ENCODE measurements around the gene PTAFR.
A peak's percentile ranks its signal among the peaks of the same experiment; 100 is the strongest.

The PTAFR gene, protein sequence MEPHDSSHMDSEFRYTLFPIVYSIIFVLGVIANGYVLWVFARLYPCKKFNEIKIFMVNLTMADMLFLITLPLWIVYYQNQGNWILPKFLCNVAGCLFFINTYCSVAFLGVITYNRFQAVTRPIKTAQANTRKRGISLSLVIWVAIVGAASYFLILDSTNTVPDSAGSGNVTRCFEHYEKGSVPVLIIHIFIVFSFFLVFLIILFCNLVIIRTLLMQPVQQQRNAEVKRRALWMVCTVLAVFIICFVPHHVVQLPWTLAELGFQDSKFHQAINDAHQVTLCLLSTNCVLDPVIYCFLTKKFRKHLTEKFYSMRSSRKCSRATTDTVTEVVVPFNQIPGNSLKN

DNA sequence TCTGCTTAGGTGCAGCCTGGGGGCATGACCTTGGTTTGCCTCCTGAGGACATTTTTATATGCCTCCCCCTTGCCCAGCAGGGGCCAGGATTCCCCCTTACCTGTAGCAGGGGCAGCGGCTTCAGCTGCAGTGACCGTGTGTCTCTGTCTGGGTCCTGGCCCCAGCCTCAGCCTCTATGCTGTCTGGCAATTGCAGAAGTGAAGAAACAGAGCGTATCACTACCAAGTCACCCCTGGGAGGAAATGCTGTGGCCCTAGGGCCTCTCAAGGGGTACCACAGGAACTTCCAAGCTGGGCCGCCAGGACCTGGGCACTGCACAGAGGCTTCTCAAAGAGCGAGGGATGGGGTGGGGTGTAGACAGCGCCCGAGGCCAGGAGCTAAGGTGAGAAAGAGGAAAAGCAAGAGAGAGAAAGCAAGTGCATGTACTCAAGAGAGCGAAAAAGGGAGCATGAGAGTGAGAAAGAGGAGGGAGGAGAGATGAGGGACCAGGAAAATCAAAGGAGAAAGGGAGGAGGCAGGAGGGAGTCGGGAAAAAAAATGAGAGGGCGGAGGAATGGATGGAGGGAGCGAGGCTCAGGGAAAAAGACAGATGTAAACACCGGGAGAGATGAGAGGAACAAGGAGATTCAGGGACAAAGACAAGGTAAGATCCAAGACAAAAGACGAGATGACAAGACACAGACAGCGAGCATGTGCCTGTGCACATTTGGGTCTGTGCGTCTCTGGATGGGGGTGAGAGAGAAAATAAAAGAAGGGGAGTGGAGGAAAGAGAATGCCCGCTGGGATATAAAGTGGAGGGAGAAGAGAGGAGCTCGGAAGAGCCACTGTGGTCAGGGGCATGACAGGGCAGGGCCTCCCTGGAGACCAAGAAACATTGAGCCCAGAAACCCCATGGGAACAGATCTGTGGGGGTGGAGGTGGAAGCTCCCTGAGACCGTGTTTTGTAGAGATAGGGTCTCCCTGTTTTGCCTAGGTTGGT, at the start of gene PTAFR:
TSS of gene PTAFR (minus strand) at position 199 of the 979 bp plus-strand sequence. CDS start 25,669 bp downstream, outside the sequence.
- peak; percentile 69 for DNase-seq

DNA sequence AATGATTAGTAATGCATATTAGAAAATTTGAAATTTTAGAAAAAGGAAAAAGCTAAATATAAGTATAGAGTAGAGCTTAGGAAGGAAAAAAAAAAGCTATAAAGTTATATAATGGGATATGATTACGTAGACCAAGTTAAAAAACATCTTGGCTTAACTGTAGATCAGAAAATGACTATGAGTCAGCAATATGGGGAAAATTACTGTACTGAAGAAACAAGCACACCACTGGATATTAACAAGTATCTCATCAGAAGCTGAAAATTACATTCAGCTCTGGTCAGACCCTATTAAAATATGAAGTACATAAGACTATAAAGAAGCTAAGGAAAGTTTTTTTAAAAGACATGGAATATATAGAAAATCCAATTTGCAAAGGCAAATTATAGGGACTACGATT, 36.8 kb upstream of the PTAFR start:
- DNase-seq: peak; percentile 30

DNA sequence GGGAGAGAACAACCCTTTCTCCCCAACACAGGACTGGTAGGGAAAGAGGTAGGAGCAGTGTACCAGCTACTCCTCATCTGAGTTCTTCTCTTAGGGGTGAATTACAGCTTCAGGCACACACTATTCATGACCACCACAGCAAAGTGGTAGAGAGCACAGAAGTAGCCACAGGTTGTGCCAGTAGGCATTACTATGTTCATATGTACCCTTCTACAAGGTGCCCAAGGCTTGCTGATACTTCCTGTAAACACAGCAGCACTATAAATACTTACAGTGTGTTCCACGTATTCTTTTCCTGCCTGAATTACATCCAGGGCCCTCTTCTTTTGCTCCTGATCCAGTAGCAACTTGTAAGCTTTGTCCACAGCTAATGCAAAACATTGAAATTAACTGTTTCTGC, 33.2 kb upstream of the PTAFR start:
- DNase-seq: no peak

DNA sequence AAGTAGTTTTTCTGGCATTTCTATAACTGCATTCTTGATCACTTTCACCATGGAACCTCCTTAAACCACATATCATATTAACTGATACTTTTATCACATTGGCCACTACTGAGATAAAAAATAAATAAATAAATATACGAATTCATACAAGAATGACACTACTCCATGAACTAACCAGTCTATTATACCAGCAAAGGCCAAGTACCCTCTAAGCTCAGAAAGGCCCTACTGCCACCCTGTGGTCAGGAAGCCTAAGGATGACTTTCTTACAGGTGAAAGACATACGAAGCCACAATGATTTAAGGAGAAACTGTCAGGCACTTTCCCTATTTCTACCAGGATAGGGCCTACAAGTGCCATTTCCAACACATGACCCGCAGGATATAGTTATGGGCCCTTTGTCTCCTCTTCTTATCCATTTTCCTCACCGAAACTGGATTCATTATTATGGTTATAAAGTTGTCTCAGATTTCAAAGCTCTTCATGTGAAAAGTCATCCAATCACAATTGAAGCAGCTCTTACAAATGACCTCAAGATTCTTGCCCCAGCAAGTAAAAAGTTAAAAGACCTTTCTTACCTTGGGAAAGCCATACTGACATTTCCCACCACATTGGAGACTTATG, 32.4 kb upstream of the PTAFR start:
- peak; percentile 86 for DNase-seq

DNA sequence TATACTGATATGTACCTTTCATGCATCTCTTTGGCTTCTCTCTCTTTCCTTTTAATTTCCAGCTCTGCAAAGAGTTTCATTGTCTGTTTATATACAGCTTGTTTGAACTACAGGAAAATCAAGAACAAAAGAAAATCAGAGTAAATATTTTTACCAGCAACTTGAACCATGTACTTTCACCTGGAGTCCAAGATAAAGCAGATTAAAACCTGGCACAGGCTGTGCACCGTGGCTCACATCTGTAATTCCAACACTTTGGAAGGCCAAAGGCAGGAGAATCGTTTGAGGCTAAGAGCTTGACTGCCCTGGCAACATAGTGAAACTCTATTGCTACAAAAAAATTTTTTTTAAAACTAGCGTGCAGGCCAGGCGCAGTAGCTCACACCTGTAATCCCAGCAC, 28.8 kb upstream of the PTAFR start:
- no peak for DNase-seq

- DNase-seq: no peak
Observed at GRCh38 chr1:28200234-28200873, 23.9 kb upstream of the PTAFR start.

- peak; percentile 41 for DNase-seq
Observed at GRCh38 chr1:28199328-28200233, 23.1 kb upstream of the PTAFR start.

DNA sequence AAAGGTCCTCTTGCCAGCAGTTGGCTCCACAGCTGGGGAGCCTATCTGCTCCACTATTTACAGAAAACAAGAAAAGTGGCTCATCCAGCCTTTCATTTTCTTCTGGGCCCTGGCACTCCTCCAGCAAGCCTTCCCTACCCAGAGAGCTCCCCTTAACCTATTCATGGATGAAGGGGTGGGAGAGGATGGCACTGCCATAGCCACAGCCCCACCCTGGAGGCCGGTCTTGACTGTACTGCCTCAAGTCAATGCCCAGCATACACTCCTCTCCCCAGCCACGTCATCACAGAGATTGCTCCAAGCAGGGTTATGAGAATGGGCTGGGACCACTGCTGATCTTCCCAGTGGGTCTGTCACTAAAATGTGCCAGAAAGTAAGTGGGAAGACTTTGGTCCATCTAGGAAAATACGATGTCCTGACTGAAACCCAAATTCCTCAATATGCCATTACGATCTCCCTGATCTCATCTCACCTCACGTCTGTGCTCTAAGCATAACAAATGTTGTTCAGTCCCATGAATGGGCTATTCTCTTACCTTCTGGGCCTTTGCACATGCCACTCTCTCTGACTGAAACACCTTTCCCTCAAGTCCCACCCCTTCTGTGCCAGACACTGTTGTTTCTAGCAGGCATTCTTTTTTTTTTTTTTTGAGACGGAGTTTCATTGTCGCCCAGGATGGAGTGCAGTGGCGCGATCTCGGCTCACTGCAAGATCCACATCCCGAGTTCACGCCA, 21.4 kb upstream of the PTAFR start:
- DNase-seq: no peak

DNA sequence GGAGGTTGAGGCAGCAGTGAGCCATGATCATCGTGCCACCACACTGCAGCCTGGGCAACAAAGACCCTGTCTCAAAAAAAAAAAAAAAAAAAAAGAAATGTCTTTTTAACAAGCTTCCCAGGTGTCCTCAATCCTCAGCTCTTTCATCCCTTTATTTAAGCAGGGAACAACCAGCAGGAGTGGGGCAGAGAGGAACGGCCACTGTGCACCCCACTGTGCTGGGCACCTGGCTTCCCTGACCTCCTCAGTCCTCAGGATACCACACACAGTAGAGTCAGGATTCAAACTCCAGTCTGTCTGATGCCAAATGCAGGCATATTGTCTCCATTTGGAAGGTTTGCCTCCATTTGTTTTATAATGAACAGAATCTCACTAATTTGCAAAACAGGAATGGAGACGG, 19.8 kb upstream of the PTAFR start:
- DNase-seq: no peak

DNA sequence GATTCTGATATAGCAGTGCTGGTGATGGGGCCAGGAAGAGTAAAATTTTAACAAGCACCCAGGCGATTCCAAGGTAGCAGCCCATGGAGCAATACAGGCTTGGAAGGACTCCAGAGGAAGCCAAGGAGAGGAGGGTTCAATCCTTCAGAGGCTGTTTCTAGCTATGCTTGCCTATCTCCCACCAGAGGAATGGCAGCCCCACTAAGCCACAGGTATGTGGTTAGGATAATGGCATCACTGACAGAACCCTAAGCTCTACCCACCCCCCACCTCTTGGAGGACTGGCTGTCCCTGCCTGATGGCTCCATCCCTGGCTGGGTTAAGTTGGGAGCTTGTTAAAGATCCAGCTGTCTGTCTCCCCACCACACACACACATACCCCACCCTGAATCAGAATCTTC, 19.3 kb upstream of the PTAFR start:
- no peak for DNase-seq

DNA sequence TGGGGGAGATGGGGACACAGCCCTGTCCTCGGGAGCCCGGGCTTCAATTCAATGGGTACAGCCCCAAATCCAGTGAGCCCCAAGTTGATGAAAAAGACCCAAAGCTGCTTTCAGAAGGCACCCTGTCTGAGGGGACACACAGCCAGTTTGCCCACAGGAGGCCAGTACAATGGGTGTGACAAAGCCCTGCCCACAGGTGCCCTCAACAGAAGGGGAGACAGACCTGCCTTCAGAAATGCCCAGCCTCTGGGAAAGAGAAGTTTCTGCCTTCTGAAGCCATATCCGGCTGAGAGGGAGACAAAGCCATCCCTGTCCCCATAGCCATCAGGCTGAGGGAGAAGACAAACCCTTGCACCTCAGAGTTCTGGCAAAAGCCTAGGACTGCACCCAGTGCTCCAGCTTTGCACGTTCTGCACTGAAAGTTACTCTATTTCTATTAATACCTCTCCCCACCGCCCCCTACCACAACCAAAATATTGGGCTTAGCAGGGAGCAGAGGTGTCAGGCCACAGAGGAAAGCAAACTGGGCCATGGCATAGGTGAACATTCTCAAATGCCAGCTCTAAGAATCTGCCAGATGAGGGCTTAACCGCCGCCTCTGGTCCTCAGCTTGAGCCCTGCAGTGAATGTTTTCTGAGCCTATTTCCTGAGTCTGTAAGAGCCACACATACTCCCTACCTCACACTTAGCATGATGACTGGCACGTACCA, 18.0 kb upstream of the PTAFR start:
- DNase-seq: no peak

GRCh38 chr1:28193701-28194161, 17.2 kb upstream of the PTAFR start:
- DNase-seq: no peak

GRCh38 chr1:28190996-28191645, 14.6 kb upstream of the PTAFR start:
- DNase-seq: no peak

- no peak for DNase-seq
Observed at GRCh38 chr1:28190337-28190979, 14.0 kb upstream of the PTAFR start.

- DNase-seq: no peak
Observed at GRCh38 chr1:28185071-28185470, 8.6 kb upstream of the PTAFR start.

- DNase-seq: no peak
Observed at GRCh38 chr1:28180306-28181305, 4.1 kb upstream of the PTAFR start.

DNA sequence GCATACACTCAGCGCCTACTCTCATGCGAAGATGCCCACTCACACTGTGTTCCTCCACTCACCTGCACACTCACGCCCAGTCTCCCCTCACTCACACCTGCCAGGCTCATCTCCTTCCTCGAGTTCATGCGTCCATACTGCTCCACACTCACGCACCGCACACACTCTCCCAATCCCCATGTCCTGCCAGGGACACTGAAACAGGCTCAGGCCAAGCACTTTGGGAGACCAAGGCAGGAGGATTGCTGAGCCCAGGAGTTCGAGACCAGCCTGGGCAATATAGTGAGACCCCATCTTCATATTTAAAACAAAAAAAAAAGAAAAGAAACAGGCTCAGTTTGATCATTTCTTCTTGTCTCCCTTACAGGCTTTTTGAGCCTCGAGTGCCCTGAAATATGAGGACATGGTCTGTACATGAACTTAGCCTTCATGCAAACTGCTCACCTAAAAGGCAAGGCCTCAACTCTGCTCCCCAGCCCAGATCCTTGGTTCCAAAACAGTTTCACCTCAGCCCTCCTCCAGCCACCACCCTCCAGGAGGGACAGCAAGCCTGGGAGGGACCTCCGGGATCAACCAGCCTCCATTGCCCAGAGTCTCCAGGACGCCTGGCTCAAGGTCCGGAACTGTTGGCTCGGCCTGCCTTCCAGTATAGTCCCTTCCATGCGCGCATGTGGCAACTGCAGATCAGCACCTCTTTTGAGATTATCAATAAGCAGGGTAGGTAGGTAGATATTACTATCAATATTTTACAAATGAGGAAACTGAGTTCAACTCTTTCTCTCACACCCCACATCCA, 2.4 kb upstream of the PTAFR start:
- no peak for DNase-seq
